ENCODE measurements around the gene QPRT.
"Not testable (repeated sequence)": the region's sequence is repeated elsewhere in the genome, so short reads cannot be mapped to it uniquely, and the experiment has no call there.

Gene QPRT

DNA sequence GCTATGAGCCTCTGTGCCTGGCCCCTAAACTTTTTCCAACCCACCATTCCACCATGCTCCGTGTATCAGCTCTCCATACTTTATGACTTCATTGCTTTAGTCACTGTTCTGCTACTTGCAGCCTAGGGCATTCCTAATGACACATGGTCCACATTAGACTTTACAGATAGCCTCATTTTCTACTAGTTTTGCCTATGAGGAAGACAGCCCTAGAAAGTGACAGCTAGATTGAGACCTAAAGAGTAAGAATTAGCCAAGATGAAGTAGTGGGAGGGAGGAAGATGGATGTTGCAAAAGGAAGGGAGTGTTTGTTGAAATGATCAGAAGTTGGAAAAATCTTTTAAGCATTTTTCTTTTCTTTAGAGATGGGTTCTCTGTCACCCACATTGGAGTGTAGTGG is 55.8 kb downstream of the QPRT start:
- Mint-ChIP-seq H3K4me3 (no peak overlapping the region), H3K36me3 (ENCODE audit: low read depth) (peaks cover 4% of the 10 kb centered on the region), H3K4me1 (peaks cover 68% of the 10 kb centered on the region), H3K9me3 (no peaks in the 10 kb centered on the region), H3K27ac (peak overlapping the region; percentile 5), H3K27me3 (no peaks in the 10 kb centered on the region)
- ATAC-seq (no peak), DNase-seq (no peak)

DNA sequence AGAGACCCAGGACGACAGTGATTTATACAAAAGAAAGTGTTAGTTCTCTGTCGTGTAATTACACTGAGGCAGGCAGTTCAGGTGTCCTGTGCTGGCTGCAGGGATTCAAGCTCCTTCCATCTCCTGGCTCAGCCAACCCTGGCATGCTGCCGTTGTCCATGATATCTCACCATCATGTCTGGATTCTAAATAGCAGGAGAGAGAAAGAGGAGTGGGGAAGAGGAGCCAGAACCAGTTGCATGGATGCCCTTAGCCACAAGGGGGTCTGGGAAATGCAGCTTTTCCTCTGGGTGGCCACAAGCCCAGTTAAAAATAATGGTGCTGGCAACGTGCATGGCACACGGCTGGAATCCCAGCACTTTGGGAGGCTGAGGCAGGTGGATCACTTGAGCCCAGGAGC is 57.1 kb downstream of the QPRT start:
- Mint-ChIP-seq H3K9me3 (no peaks in the 10 kb centered on the region), H3K4me1 (peaks cover 74% of the 10 kb centered on the region), H3K27ac (no peak overlapping the region), H3K4me3 (no peak overlapping the region), H3K36me3 (ENCODE audit: low read depth) (peaks cover 4% of the 10 kb centered on the region), H3K27me3 (no peaks in the 10 kb centered on the region)
- ATAC-seq = no peak
- no peak for DNase-seq

DNA sequence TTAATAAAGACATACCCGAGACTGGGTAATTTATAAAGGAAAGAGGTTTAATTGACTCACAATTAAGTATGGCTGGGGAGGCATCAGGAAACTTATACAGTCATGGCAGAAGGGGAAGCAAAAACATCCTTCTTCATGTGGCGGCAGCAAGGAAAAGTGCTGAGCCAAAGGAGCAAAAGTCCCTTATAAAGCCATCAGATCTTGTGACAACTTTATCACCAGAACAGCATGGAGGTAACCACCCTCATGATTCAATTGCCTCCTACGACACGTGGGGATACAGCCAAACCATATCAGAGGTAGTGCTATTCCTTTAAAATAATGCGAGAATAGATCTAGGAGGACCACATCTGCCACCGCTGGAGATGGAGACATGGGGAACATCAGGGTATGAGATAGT is 57.8 kb downstream of the QPRT start:
- no peak for ATAC-seq
- Mint-ChIP-seq H3K27ac (no peak overlapping the region), H3K27me3 (no peaks in the 10 kb centered on the region)

DNA sequence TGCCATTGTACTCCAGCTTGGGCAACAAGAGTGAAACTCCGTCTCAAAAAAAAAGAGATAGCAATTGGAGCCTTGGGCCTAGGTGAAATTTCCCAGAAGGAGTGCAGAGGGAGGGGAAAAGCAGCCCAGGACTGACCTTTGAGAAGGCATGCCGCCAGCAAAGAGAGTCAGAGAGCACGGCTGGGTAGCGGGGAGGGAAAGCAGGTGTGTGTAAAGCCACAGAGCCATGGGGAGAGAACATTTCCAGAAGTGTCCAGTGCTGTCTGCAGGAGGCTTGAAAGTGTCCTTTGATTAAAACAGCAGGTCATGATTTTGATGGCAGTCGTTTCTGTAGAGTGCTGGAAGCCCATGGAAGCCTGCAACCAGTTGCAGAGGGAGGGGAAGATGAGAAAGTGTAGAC is 58.7 kb downstream of the QPRT start:
- ATAC-seq (no peak), DNase-seq (no peak)
- Mint-ChIP-seq H3K4me1 (peaks cover 75% of the 10 kb centered on the region), H3K27me3 (no peaks in the 10 kb centered on the region), H3K27ac (peak overlapping the region; percentile 33), H3K4me3 (no peak overlapping the region), H3K9me3 (no peaks in the 10 kb centered on the region), H3K36me3 (ENCODE audit: low read depth) (peaks cover 7% of the 10 kb centered on the region)

More for the DNA sequence above, 57.8 kb downstream of the QPRT start:
- DNase-seq = no peak
- Mint-ChIP-seq H3K36me3 (ENCODE audit: low read depth) (peaks cover 4% of the 10 kb centered on the region), H3K4me3 (no peak overlapping the region), H3K4me1 (peaks cover 76% of the 10 kb centered on the region), H3K9me3 (no peaks in the 10 kb centered on the region)

DNA sequence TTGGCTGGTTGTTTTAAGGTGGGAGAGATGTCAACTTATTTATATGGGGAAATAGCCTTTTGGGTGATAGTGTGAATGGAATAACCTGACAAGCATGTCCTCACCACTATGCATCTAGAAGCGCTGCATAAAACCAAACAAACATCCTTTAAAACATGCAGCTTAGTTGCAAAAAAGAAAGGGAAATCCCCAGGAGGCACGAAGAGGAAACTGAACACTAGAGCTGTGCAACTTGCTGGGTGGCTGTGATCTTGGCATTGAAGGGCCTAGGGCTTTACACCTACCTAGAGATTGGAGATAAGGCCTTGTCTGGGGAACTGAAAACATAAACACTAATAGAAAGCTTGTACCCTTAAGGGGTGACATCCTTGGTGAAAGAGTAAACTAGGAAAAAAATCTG is 59.5 kb downstream of the QPRT start:
- H3K36me3 Mint-ChIP-seq (ENCODE audit: low read depth) = peaks cover 12% of the 10 kb centered on the region
- peak overlapping the region; percentile 8 for H3K4me3 Mint-ChIP-seq
- H3K9me3 Mint-ChIP-seq = no peaks in the 10 kb centered on the region

DNA sequence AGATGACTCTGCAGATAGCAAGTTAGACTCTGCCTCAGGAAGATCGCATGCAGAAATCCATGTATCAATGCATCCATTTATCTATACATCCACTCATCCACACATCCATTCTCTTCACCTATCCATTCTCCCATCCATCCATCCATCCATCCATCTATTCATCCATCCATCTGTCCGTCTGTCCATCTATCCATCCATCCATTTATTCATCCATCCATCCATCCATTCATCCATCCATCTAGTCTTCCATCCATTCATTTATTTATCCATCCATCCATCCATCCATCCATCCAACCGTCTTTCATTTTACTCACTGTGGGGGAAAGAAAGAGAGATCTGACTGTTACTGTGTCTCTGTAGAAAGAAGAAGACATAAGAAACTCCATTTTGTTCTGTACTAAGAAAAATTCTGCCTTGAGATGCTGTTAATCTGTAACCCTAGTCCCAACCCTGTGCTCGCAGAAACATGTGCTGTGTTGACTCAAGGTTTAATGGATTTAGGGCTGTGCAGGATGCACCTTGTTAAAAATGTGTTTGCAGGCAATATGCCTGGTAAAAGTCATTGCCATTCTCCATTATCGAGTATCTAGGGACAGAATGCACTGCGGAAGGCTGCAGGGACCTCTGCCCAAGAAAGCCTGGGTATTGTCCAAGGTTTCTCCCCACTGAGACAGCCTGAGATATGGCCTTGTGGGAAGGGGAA is 61.1 kb downstream of the QPRT start:
- H3K27me3 Mint-ChIP-seq, H3K27ac Mint-ChIP-seq, H3K4me3 Mint-ChIP-seq, ATAC-seq, DNase-seq, H3K9me3 Mint-ChIP-seq: not testable (repeated sequence)
- peaks cover 19% of the 10 kb centered on the region for H3K36me3 Mint-ChIP-seq (ENCODE audit: low read depth)
- peaks cover 79% of the 10 kb centered on the region for H3K4me1 Mint-ChIP-seq

More for the DNA sequence above, 59.5 kb downstream of the QPRT start:
- DNase-seq = peak; percentile 19
- Mint-ChIP-seq H3K27me3 (no peaks in the 10 kb centered on the region), H3K4me1 (peaks cover 75% of the 10 kb centered on the region), H3K27ac (peak overlapping the region; percentile 33)
- peak; percentile 64 for ATAC-seq

DNA sequence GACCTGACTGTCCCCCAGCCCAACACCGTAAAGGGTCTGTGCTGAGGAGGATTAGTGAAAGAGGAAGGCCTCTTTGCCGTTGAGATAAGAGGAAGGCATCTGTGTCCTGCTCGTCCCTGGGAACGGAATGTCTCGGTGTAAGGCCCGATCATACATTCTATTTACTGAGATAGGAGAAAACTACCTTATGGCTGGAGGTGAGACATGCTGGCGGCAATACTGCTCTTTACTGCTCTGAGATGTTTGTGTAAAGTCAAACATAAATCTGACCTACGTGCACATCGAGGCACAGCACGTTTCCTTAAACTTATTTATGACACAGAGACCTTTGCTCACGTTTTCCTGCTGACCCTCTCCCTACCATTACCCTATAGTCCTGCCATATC is 61.6 kb downstream of the QPRT start:
- Mint-ChIP-seq H3K36me3 (ENCODE audit: low read depth) (peaks cover 20% of the 10 kb centered on the region), H3K4me1 (peaks cover 83% of the 10 kb centered on the region), H3K27ac (peak overlapping the region; percentile 39)
- ATAC-seq, H3K27me3 Mint-ChIP-seq, DNase-seq, H3K4me3 Mint-ChIP-seq, H3K9me3 Mint-ChIP-seq: not testable (repeated sequence)

DNA sequence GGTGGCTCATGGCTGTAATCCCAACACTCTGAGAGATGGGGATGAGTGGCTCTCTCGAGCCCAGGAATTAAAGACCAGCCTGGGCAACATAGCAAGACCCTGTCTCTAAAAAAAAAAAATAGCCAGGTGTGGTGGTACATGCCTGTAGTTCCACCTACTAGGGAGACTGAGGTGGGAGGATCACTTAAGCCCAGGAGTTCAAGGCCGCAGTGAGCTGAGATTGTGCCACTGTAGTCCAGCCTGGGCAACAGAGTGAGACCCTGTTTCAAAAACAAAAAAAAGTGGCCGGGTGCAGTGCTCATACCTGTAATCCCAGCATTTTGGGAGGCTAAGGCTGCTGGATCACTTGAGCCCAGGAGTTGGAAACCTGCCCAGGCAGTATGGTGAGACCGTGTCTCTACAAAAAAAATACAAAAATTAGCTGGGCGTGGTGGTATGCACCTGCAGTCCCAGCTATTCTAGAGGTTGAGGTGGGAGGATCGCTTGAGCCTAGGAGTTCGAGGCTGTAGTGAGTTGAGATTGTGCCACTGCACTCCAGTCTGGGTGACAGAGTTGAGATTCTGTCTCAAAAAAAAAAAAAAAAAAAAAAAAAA is 63.8 kb downstream of the QPRT start:
- H3K27me3 Mint-ChIP-seq = peaks cover 2% of the 10 kb centered on the region
- DNase-seq = no peak
- H3K4me1 Mint-ChIP-seq = peaks cover 90% of the 10 kb centered on the region
- peaks cover 22% of the 10 kb centered on the region for H3K36me3 Mint-ChIP-seq (ENCODE audit: low read depth)
- no peaks in the 10 kb centered on the region for H3K9me3 Mint-ChIP-seq
- H3K4me3 Mint-ChIP-seq = peak overlapping the region; percentile 96
- ATAC-seq = no peak
- peak overlapping the region; percentile 77 for H3K27ac Mint-ChIP-seq

DNA sequence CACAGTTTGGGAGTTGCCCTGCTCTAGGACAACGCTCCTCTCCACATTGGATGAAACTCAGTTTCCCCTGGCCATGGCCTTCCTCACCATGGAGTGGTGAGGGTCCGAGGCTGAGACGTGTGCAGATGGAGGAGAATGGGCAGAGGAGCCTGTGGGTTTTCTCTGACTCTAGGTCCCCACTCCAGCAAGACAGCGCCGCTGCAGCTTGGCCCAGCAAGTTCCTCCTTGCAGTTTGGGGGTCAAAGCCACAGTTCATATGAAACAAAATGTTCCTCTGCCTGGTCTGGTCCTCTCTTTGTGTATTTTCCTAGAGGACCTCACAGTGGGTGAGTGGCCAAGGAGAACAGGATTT is 64.5 kb downstream of the QPRT start:
- peaks cover 22% of the 10 kb centered on the region for H3K36me3 Mint-ChIP-seq (ENCODE audit: low read depth)
- peak overlapping the region; percentile 77 for H3K27ac Mint-ChIP-seq
- peaks cover 2% of the 10 kb centered on the region for H3K27me3 Mint-ChIP-seq
- peaks cover 86% of the 10 kb centered on the region for H3K4me1 Mint-ChIP-seq
- H3K9me3 Mint-ChIP-seq = no peaks in the 10 kb centered on the region
- peak overlapping the region; percentile 96 for H3K4me3 Mint-ChIP-seq
- DNase-seq (no peak), ATAC-seq (no peak)

DNA sequence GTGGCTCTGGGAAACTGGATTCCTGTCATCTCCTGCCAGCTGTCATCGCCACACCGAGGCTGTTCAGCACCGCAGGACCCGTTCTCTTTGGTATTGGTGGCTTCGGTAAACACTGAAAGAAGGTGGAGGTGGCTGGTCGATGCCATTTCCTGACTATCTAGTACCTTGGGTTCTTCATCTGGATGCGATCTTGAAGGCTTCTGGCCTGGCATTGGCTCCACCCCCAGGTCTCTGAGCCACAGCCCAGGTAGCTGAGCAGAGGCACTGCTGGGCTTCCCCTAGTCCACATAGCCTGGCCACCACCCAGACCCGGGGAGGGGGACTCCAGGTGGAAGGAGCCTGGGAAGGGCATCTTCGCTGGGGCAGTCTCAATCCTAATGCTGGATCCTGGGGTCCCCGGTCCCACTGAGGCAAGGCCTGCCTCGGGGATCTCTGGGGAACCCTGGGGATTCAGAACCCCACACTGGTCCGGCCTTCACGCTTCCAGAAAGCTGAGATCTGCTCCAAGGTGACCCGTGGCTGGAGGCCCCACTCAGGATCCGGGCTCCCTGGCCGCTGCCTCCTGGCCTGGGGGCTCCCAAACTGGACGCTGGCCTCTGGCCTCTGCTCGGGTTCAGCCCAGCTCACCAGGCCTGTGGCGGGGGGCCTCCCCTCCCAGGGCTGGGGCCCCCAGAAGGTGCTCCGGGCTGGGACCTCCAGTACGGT is 65.0 kb downstream of the QPRT start:
- DNase-seq = peak; percentile 35
- ATAC-seq = no peak
- Mint-ChIP-seq H3K36me3 (ENCODE audit: low read depth) (peaks cover 22% of the 10 kb centered on the region), H3K27ac (peak overlapping the region; percentile 77), H3K27me3 (peaks cover 2% of the 10 kb centered on the region), H3K4me3 (peak overlapping the region; percentile 96), H3K9me3 (no peaks in the 10 kb centered on the region), H3K4me1 (peaks cover 82% of the 10 kb centered on the region)

DNA sequence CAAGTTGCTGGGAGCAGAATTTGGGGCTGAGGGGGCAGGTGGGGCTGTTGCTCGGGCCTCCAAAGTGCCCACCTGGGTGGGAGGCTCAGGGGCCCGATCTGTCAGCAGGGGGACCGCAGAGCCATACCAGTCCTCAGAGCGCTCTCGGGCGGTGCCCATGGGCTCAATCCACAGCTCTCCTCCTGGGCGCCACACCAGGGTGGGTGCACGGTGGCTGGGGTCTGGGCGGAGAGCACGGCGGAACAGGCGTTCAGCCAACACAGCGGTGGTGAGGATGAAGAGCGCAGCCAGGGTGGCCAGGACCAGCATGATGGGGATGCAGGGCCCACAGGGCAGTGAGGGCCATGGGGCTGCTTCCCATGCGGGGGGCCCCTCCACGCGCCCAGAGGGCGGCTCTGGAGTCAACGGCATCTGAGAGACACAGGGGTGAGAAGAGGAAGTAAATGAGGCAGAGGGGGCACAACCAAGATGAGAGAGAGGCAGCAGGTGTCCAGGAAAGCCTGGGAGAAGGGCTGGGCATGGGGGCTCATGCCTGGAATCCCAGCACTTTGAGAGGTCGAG is 65.6 kb downstream of the QPRT start:
- ATAC-seq = no peak
- Mint-ChIP-seq H3K4me3 (peak overlapping the region; percentile 96), H3K27me3 (peaks cover 2% of the 10 kb centered on the region), H3K4me1 (peaks cover 80% of the 10 kb centered on the region), H3K36me3 (ENCODE audit: low read depth) (peaks cover 22% of the 10 kb centered on the region), H3K9me3 (no peaks in the 10 kb centered on the region), H3K27ac (peak overlapping the region; percentile 97)
- peak; percentile 32 for DNase-seq

DNA sequence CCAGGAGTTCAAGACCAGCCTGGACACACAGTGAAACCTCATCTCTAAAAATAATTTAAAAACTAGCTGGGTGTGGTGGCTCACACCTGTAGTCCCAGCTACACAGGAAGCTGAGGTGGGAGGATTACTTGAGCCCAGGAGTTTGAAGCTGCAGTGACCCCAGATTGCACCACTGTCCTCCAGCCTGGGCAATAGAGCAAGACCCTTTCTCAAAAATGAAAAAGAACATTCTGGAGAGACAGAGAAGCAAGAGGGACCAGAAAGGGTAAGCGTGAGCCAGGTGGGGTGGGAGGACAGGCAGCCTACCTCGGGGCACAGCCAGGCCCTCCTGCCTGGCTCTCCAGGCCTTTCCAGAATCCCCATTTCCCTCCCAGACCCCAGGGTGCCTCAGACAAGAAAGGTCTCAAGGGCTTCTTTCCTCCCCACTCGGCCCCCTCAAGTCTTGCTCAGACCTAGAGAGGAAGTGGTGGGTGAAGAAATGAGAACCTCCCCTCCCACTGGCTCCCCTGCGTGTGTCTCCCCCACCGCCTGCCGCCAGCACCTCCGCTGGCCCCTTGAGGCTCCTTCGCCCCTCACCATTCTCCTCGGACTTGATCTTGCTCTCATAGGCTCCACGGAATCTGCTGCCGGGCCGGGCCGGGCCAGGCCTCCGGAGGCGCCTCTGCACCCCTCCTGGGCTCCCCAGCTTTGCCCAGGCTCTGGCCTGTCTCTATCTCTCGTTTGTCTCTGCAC is 66.3 kb downstream of the QPRT start:
- peak; percentile 50 for ATAC-seq
- H3K36me3 Mint-ChIP-seq (ENCODE audit: low read depth) = peaks cover 22% of the 10 kb centered on the region
- peak; percentile 63 for DNase-seq
- H3K27me3 Mint-ChIP-seq = peaks cover 2% of the 10 kb centered on the region
- H3K9me3 Mint-ChIP-seq = no peaks in the 10 kb centered on the region
- H3K4me3 Mint-ChIP-seq = peak overlapping the region; percentile 96
- peak overlapping the region; percentile 97 for H3K27ac Mint-ChIP-seq
- peaks cover 73% of the 10 kb centered on the region for H3K4me1 Mint-ChIP-seq

DNA sequence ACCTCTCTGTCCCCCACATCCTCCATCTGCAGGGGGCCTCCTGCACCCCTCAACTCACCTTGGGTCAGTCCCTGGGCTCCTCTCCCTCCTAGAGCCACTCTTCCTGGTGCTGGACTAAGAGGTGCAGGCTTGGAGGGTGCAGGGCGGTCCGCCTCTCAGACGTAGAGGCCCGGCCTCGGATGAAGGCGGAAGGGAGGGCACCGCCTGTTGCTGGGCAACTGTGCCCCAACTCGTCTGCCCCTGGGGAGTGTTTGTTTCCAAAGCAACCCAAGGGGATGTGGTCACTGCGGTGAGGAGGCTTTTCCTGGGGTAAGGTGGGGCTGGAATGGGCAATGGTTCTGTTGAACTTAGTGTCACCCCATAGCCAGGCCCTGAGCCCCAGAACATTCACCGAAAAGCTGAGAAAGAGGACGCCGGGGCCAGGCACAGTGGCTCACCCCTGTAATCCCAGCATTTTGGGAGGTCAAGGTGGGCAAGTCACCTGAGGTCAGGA is 66.9 kb downstream of the QPRT start, which contains the start of gene C16orf54:
Gene C16orf54 (minus strand): TSS at position 138 of the 493 bp plus-strand sequence. CDS start 1,039 bp downstream, outside the sequence.
- DNase-seq = peak; percentile 90
- peak within 1 kb of the TSS; percentile 97 for H3K27ac Mint-ChIP-seq
- H3K27me3 Mint-ChIP-seq = peaks cover 2% of the 10 kb centered on the region
- peaks cover 22% of the 10 kb centered on the region for H3K36me3 Mint-ChIP-seq (ENCODE audit: low read depth)
- peak; percentile 93 for ATAC-seq
- H3K4me3 Mint-ChIP-seq = peak within 1 kb of the TSS; percentile 96
- H3K9me3 Mint-ChIP-seq = no peaks in the 10 kb centered on the region
- H3K4me1 Mint-ChIP-seq = peaks cover 68% of the 10 kb centered on the region

DNA sequence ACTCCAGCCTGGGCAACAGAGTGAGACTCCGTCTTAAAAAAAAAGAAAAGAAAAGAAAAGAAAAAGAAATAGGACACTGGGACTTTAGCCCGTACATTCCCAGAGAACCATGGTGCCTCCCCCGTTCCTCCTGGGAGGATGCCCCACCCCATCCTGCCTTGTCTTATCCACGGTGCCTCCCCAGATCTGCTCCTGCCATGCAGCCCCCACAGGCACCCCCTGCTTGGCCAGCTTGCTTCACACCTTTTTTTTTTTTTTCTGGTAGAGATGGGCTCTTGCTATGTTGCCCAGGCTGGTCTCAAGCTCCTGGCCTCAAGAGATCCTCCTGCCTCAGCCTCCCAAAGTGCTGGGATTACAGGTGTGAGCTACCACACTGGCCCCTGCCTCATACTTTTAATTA is 67.5 kb downstream of the QPRT start:
- not testable (repeated sequence) for H3K9me3 Mint-ChIP-seq, ATAC-seq, H3K27me3 Mint-ChIP-seq
- H3K27ac Mint-ChIP-seq = peak overlapping the region; percentile 97
- H3K4me3 Mint-ChIP-seq = peak overlapping the region; percentile 96
- peaks cover 22% of the 10 kb centered on the region for H3K36me3 Mint-ChIP-seq (ENCODE audit: low read depth)
- H3K4me1 Mint-ChIP-seq = peaks cover 61% of the 10 kb centered on the region
- DNase-seq = peak; percentile 30
